A673 (cell line): ENCODE measurements around the gene LFNG. TPM values are rescaled to one million over a fixed set of nuclear protein-coding genes. Genes with fewer than 3 reads are reported as not detected.

ENCODE experiments used
- BruUV-seq: library from RNA; stranded (reverse); fragments of 400-500 nt; replicated peaks from 2 replicates; lab custom pipeline; 2021; lab: Mats Ljungman, UMichigan
- CTCF ChIA-PET: fragments of 300-600 bp; sonication (Branson Sonifier 250); formaldehyde crosslinking; loops from one replicate; lab custom pipeline; 2022; ENCODE audit warnings: antibody characterized with exemption; lab: Charles Lee
- POLR2A ChIA-PET: fragments of 300-600 bp; sonication (Branson Sonifier 250); formaldehyde crosslinking; loops from one replicate; lab custom pipeline; 2022; ENCODE audit warnings: antibody characterized with exemption; ENCODE audit not compliant: low non-redundant PET; lab: Charles Lee
- DNase-seq: peaks from one replicate; pipeline ENCODE4 v3.0.0-alpha.2; 2015; ENCODE audit warnings: low spot score
- H3K27ac ChIP-seq: fragments of 200-600 bp; sonication (generic); 2 replicates; pipeline ENCODE4 v1.5.1; 2016; ENCODE audit warnings: mixed run types, low read depth, mild to moderate bottlenecking, mixed read lengths, antibody characterized with exemption, low read length; ENCODE audit not compliant: poor library complexity, severe bottlenecking
- H3K27me3 ChIP-seq: fragments of 200-600 bp; sonication (generic); replicated peaks from 2 replicates; pipeline ENCODE4 v1.6.1; 2017; ENCODE audit warnings: mixed run types, low read depth, mild to moderate bottlenecking, mixed read lengths, antibody characterized with exemption, low read length; ENCODE audit not compliant: insufficient read depth, poor library complexity
- H3K36me3 ChIP-seq: fragments of 200-600 bp; sonication (generic); 2 replicates; pipeline ENCODE4 v1.6.1; 2016; ENCODE audit warnings: mixed run types, mild to moderate bottlenecking, mixed read lengths, antibody characterized with exemption, low read length; ENCODE audit not compliant: insufficient read depth, poor library complexity, severe bottlenecking
- H3K4me1 ChIP-seq: fragments of 200-600 bp; sonication (generic); 2 replicates; pipeline ENCODE4 v1.6.1; 2017; ENCODE audit warnings: mixed run types, mild to moderate bottlenecking, mixed read lengths, antibody characterized with exemption, low read length; ENCODE audit not compliant: insufficient read depth, poor library complexity, severe bottlenecking
- H3K4me3 ChIP-seq: fragments of 200-600 bp; sonication (generic); 2 replicates; pipeline ENCODE4 v1.5.1; 2016; ENCODE audit warnings: low read depth, mixed run types, mild to moderate bottlenecking, mixed read lengths, low read length; ENCODE audit not compliant: poor library complexity, severe bottlenecking
- H3K9me3 ChIP-seq: fragments of 200-600 bp; sonication (generic); 2 replicates; pipeline ENCODE4 v1.6.1; 2016; ENCODE audit warnings: mixed run types, low read depth, mild to moderate bottlenecking, mixed read lengths, antibody characterized with exemption, low read length; ENCODE audit not compliant: poor library complexity, severe bottlenecking
- CTCF ChIP-seq: fragments of 300-800, 200-600 bp; sonication (generic); conservative IDR thresholded peaks from 2 replicates; pipeline ENCODE4 v1.5.1; 2017; ENCODE audit warnings: low read depth, mild to moderate bottlenecking, antibody characterized with exemption, low read length, moderate library complexity, mixed read lengths
- EZH2 ChIP-seq: fragments of 200-600 bp; sonication (generic); IDR thresholded peaks from 2 replicates; pipeline ENCODE4 v1.6.1; 2017; ENCODE audit warnings: borderline replicate concordance, low read depth, mild to moderate bottlenecking, mixed read lengths, antibody characterized with exemption, low read length; ENCODE audit not compliant: poor library complexity, severe bottlenecking
- intact Hi-C: fragments of 100-400 bp; cut with micrococcal nuclease; formaldehyde crosslinking; loops from one replicate; pipeline ENCODE4 v1.10.0; 2022; ENCODE audit not compliant: unreplicated experiment
- total RNA-seq: library from RNA; stranded (reverse); gene quantifications from 2 replicates; pipeline ENCODE4 v1.2.3, GENCODE V29; 2021

The LFNG gene
- total RNA-seq, 1 experiment from 2014 or later = 11.7 TPM

DNA sequence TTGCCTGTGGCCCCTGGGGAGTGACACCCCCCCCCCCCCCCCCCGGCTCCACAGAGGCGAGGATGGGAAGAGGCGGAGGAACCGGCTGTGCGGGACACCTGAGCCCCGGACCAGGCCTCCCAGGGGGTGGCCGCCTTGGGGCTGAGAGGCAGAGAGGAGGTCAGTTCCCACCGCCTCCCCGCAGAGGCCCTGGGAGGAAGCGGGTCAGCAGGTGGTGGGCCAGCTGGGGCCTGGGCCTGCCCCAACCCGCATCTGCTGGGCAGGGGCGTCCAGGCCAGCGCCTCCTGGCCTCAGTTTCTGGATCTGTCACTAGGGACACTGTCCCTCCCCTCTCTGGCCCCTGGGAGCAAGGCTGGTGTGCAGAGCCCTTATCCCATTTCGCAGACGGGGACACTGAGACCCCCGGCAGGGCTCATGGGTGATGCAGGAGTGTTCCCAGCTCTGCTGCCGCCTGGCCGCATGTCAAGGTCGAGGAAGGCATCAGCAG, 14.6 kb upstream of the LFNG start:
- DNase-seq = no peak
- Histone ChIP-seq H3K9me3 (no peaks in the 10 kb centered on the region), H3K27ac (no peak overlapping the region), H3K4me1 (peaks cover 10% of the 10 kb centered on the region), H3K27me3 (no peaks in the 10 kb centered on the region), H3K36me3 (no peaks in the 10 kb centered on the region), H3K4me3 (no peak overlapping the region)
- no peak for TF ChIP-seq CTCF
- ChIA-PET CTCF (no interaction called here), POLR2A (no interaction called here)
- intact Hi-C loops = no loop called here
- no TSS peak for BruUV-seq

DNA sequence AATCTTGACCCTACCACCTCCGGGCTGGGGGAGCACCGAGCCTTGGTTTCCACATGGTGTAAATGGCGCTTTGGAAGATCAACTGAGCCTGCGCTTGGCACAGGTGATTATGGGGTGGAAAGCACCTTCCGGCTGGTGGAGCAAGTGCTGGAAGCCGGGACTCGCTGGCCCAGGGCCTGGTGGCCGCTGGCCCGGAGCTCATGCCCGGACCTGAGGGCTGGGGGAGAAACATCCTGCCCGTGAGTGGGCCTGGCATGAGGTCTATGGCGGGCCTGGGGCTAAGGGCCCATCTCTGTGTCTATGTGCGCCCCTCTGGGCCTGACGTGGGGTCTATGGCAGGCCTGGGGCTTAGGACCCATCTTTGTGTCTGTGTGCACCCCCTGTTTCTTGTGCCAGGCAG, 14.2 kb upstream of the LFNG start:
- intact Hi-C loops = no loop called here
- Histone ChIP-seq H3K4me1 (peaks cover 10% of the 10 kb centered on the region), H3K9me3 (no peaks in the 10 kb centered on the region), H3K4me3 (no peak overlapping the region), H3K27ac (no peak overlapping the region), H3K27me3 (no peaks in the 10 kb centered on the region), H3K36me3 (no peaks in the 10 kb centered on the region)
- no TSS peak for BruUV-seq
- TF ChIP-seq EZH2 (no peak), CTCF (no peak)
- ChIA-PET POLR2A (no interaction called here), CTCF (no interaction called here)
- no peak for DNase-seq

- Histone ChIP-seq H3K27me3 (no peaks in the 10 kb centered on the region), H3K4me3 (no peak overlapping the region), H3K4me1 (peaks cover 10% of the 10 kb centered on the region), H3K36me3 (no peaks in the 10 kb centered on the region), H3K9me3 (no peaks in the 10 kb centered on the region), H3K27ac (no peak overlapping the region)
- TF ChIP-seq CTCF (no peak), EZH2 (no peak)
- no TSS peak for BruUV-seq
- CTCF ChIA-PET = no interaction called here
- DNase-seq = no peak
- POLR2A ChIA-PET = no interaction called here
- intact Hi-C loops = no loop called here
These were observed 12.2 kb upstream of the LFNG start for GRCh38 chr7:2507208-2507916.
